Fibroblast of villous mesenchyme (primary cell): Measurements from ENCODE around the gene GRM8. TPM values are rescaled to one million over a fixed set of nuclear protein-coding genes. Genes with fewer than 3 reads are reported as not detected.

Source experiments
- DNase-seq: peaks from one replicate; pipeline ENCODE4 v3.0.0-alpha.2; 2010; ENCODE audit warnings: low read depth
- H3K4me3 ChIP-seq: 2 replicates; pipeline ENCODE4 v1.5.1; 2011; ENCODE audit warnings: low read depth, mild to moderate bottlenecking, low read length
- CTCF ChIP-seq: IDR thresholded peaks from 2 replicates; pipeline ENCODE4 v1.5.1; 2012; ENCODE audit warnings: low read depth, mild to moderate bottlenecking, low read length; ENCODE audit not compliant: insufficient read depth
- total RNA-seq: library from RNA; depleted of rRNA; stranded (reverse); fragments of >200 nt; gene quantifications from 2 replicates; pipeline ENCODE4 v1.2.3, GENCODE V29; 2012

The GRM8 gene
- total RNA-seq, 1 donor = not detected

- DNase-seq = no peak
- H3K4me3 ChIP-seq = no peak overlapping the region
- TF ChIP-seq CTCF = no peak
Measured at GRCh38 chr7:126723966-126724544, 528.7 kb downstream of the GRM8 start.

GRCh38 chr7:126720232-126720631 is 532.5 kb downstream of the GRM8 start:
- no peak for TF ChIP-seq CTCF
- H3K4me3 ChIP-seq = no peak overlapping the region
- no peak for DNase-seq

GRCh38 chr7:126718419-126718818 is 534.3 kb downstream of the GRM8 start:
- no peak for DNase-seq
- no peak for TF ChIP-seq CTCF
- no peak overlapping the region for H3K4me3 ChIP-seq

GRCh38 chr7:126716321-126716720 is 536.4 kb downstream of the GRM8 start:
- H3K4me3 ChIP-seq = no peak overlapping the region
- DNase-seq = no peak
- TF ChIP-seq CTCF = no peak

GRCh38 chr7:126715076-126715475 is 537.7 kb downstream of the GRM8 start:
- no peak for TF ChIP-seq CTCF
- no peak for DNase-seq
- H3K4me3 ChIP-seq = no peak overlapping the region

- no peak for TF ChIP-seq CTCF
- DNase-seq = peak; percentile 20
Measured at GRCh38 chr7:126702242-126703016, 550.3 kb downstream of the GRM8 start.

More at GRCh38 chr7:126702242-126703016, 550.3 kb downstream of the GRM8 start:
- no peak overlapping the region for H3K4me3 ChIP-seq
